Effector CD8-positive, alpha-beta T cell (primary cell): ENCODE data around the gene MCL1.

Experiments used
- DNase-seq: peaks from one replicate; lab custom pipeline; 2025; lab: John Stamatoyannopoulos, UW

The MCL1 gene

GRCh38 chr1:150543500-150544143, 35.8 kb downstream of the MCL1 start:
- no peak for DNase-seq

GRCh38 chr1:150537732-150538684, 41.4 kb downstream of the MCL1 start:
- DNase-seq = no peak

- no peak for DNase-seq
Observed at GRCh38 chr1:150536836-150537731, 42.3 kb downstream of the MCL1 start.

- no peak for DNase-seq
Observed at GRCh38 chr1:150535511-150536287, 43.7 kb downstream of the MCL1 start.

- DNase-seq = no peak
Observed at GRCh38 chr1:150534002-150534401, 45.4 kb downstream of the MCL1 start.

- no peak for DNase-seq
Observed at GRCh38 chr1:150532860-150533259, 46.5 kb downstream of the MCL1 start.

- no peak for DNase-seq
Observed at GRCh38 chr1:150530491-150531159, 48.8 kb downstream of the MCL1 start.

GRCh38 chr1:150529017-150529416, 50.4 kb downstream of the MCL1 start:
- no peak for DNase-seq

GRCh38 chr1:150528196-150528595, 51.2 kb downstream of the MCL1 start:
- DNase-seq = no peak

- DNase-seq = no peak
Observed at GRCh38 chr1:150525348-150525747, 54.1 kb downstream of the MCL1 start.
